ENCODE measurements around the gene CHI3L1.

CHI3L1 gene

GRCh38 chr1:203167026-203167912 lies 19.2 kb downstream of the CHI3L1 start:
- DNase-seq, result no peak

DNA sequence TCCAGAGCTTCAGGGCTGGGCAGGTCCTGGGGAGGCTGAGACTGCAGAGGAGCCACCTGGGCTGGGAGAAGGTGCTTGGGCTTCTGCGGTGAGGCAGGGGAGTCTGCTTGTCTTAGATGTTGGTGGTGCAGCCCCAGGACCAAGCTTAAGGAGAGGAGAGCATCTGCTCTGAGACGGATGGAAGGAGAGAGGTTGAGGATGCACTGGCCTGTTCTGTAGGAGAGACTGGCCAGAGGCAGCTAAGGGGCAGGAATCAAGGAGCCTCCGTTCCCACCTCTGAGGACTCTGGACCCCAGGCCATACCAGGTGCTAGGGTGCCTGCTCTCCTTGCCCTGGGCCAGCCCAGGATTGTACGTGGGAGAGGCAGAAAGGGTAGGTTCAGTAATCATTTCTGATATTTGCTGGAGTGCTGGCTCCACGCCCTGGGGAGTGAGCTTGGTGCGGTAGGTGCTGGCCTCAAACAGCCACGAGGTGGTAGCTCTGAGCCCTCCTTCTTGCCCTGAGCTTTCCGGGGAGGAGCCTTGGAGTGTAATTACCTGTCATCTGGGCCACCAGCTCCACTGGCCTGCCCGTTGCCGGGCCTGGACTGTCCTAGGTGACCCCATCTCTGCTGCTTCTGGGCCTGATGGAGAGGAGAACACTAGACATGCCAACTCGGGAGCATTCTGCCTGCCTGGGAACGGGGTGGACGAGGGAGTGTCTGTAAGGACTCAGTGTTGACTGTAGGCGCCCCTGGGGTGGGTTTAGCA lies 20.1 kb downstream of the CHI3L1 start:
- no peak for DNase-seq

DNA sequence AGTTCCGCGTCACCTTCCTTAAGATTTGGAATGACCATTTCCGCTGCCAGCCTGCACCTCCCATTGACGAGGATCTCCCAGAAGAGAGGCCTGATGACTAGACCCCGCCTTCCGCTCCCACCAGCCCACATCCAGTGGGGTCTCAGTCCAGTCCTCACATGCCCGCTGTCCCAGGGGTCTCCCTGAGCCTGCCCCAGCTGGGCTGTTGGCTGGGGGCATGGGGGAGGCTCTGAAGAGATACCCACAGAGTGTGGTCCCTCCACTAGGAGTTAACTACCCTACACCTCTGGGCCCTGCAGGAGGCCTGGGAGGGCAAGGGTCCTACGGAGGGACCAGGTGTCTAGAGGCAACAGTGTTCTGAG lies 20.7 kb downstream of the CHI3L1 start:
- DNase-seq, result no peak

GRCh38 chr1:203165101-203165799 lies 21.3 kb downstream of the CHI3L1 start:
- no peak for DNase-seq

DNA sequence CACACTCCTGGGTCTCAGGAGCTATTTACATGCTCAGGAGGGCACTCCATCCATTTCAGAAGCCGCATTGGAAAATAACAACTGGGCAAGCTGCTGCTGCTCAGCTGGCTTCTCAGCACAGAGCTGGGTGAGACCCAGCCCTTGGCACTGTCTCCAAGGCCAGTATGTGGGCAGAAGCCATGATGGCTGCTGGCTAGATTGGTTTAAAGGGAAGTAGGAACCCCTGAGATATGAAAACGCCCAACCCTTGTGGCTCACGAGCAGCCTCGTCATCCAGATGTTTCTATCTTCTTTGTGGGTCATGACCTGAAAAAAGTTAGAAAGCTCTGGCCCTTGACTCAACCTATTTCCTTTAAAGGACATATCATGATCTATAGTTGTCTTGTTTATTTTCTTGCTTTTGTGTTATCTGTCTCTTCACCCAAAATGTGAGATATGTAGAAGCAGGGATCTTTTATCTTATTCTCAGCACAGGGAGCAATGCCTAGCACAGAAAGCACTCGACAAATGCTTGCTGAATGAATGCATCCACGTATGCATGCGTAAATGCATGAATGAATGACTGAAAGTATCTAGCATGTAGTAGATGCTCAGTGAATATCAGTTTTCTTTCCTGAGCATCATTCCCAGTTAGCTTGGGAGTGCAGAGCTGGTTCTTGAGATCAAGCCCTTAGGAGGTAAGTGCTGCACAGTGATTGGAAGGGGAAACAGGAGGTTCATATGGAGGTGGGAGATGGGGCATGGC lies 22.4 kb downstream of the CHI3L1 start:
- DNase-seq, result no peak

- DNase-seq, result no peak
Measured at GRCh38 chr1:203162403-203162802, 24.1 kb downstream of the CHI3L1 start.

DNA sequence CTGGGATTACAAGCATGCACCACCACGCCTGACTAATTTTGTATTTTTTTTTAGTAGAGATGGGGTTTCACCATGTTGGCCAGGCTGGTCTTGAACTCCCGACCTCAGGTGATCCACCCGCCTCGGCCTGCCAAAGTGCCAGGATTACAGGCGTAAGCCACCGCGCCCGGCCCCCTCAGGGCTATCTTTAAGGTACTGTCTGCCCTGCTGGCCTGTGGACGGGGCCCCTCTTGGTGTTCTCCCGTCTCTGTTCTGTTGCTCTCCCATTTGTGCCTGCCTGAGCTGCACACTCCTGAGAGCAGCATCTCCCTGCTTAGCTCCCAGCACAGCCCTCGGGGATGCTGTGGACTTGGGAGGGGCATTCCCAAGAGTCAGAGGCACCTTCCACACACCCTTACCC lies 24.8 kb downstream of the CHI3L1 start:
- DNase-seq, result no peak

DNA sequence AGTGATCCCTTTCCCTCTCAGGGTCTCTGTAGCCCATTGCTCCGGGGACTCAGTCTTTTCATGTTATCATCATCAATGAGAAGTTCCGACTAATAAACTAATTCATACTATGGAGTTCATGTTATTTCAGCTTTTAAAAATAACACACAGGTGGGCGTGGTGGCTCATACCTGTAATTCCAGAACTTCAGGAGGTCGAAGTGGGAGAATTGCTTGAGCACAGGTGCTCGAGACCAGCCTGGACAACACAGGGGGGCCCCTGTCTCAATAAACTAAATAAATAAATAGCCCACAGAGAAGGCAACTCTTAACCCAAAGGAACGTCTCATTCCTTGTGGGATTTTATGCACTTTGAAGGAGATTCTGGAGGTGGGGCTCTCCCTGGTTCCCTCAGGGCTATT lies 25.3 kb downstream of the CHI3L1 start:
- DNase-seq, result no peak

DNA sequence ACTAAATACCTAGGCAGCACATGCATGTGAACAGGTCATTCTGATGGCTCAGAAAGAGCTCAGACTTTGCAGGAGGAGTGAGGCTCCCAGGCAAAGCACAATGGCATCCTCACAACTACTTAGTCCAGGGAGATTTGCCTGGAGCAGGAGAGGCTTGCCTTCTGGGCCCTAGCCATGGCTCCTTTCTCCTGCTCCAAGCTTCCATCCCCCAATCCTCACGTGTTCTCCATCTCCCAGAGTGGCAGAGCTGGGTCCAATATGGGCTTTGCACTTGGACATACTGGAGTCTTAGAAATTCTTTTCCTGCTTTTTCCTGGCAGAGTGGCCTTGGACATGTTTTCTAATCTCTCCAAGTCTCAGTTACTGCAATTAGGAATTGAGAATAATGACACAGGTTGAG lies 26.7 kb downstream of the CHI3L1 start:
- no peak for DNase-seq

GRCh38 chr1:203158960-203159665 lies 27.4 kb downstream of the CHI3L1 start:
- DNase-seq, result peak; percentile 91

GRCh38 chr1:203158423-203158822 lies 28.1 kb downstream of the CHI3L1 start:
- no peak for DNase-seq

DNA sequence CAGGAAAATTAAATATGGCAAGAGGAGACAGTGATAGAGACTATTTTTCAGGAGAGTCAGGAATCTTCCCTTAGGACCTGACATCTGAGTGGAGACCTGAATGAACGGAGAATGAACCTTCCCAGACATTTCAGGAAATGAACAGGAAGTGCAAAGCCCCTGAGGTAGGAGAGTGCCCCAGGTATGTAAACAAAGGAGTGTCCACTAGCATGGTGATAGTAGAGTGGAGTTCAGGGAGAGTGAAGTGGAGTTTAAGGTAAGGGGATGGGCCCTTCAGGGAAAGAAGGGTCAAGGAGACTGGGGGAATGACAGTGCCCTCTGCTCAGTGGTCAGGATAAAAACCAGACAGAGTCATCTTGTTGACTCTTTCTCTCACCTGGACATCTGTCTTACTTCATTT lies 30.2 kb downstream of the CHI3L1 start:
- DNase-seq, result no peak

DNA sequence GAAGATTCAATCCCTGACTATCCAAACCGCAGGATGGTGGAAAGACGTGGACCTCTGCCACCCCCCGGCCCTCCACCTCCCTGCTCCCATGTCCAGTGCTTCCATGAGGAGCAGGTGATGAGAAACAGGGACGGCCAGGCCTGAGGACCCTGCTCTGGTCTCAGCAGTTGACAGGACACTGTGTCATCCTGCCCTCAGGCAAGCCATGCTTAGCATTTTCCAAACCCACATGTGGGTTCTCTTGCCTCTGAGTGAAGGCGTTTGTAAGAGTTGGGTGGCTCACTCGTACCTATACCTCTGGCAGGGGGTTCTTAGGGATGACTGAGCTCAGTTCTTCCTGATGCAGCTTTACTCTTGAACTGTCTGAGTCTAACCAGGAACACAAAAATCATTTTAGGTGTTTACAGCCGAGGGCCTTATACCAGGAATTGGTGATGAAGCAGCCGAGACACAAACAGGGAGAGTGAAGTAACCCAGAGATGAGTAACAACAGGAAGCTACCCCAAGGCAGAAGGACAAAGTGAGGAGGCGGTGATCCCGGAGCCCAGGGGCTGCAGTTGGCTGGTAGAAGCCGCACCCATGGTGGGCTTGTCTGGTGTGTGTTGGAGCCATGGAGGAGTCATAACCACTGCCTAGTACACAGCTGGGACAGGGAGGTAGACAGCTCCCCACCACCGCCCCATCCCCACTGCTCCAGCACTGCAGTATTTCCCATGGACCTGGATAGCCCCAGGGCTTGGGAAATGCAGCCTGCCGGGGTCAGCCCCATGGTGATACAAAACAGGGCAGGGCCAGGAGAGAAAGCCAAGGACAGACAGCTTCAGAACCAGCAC lies 32.3 kb downstream of the CHI3L1 start:
- DNase-seq, result no peak

GRCh38 chr1:203153051-203153988 lies 33.2 kb downstream of the CHI3L1 start:
- DNase-seq, result no peak

DNA sequence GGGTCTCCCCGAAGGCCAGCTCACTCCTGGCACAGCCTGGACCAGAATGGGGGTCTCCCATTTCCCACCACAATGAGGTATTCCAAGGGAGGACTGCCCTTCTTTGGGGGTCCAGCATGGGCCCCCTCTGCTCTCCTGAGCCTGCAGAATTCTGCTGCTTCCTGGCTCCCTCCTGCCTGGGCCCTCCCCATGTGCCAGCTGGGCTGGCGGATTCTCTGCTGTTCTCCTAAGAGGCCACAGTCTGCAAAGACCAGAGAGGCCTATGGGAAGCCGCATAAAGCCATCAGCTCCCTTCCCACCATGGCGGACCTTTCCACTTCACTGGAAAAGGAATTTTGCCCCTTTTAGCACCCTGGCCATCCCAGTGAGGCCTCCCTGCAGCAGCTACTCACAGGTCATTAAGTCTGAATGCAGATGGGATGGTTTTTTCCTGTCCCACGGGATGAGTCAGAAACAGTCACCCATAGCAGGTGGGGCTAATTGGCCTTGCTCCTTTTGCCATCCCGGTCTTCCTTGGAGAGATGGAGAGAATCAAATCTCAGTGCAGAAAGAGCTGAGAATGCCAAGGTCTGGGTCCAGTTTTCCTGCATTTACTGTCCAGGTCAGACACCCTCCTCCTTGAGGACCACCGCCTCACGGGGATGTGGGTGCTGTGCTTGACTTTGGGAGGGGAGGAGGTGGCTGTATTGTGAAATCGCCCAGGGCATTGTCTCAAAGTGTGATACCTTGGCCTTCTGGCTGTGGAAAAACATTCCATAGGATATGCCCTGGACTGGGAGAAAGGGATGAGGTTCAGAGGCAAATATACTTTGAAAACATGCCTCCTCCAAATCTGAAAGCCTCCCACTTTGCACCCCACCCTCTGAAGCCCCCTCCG lies 34.1 kb downstream of the CHI3L1 start:
- no peak for DNase-seq

- no peak for DNase-seq
Measured at GRCh38 chr1:203151362-203152157, 34.9 kb downstream of the CHI3L1 start.

DNA sequence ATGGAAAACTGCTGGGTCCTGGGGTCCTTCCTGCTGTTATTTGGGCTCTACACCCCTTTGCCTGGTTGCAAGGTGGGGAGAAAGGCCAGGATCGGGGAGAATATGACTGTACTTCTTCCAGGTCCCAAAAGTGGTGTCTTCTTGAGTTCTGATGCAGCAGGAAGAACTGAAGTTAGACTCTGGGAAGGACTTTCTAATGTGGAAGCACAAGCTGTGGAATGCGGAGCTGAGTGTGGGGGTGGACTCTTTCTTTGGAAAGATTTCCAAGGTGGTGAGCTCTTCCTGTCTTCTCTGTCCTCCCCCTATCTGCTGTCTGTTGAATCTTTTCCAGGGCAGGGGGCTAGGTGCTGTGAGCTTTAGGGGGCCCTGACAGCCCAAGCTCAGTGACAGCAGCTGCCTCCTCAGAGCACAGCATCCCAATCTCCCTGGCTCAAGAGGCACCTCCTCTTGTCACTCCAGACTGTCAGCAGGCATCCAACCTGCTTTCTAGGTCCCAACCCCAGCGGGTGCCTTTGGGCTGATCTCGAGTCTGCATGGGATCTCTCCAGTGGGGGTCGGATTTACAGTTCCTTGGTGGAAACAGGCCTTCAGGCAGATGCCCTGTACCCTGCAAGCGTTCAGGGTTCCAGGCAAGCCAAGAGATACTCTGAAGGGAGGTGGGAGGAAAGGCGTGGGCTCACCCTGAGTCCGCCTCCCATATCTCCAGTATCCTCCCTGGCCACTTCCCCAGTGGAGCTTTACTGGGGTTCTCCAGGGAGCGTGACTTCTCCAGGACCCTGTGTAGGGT lies 35.8 kb downstream of the CHI3L1 start:
- no peak for DNase-seq

Data from NCI-H1105 treated with DMSO at 0.1 percent for 48 hours (cell line).